CD4-positive, alpha-beta T cell (primary cell): ENCODE results near the gene MSMO1. TPM values are rescaled to one million over a fixed set of nuclear protein-coding genes. Genes with fewer than 3 reads are reported as not detected.
"Not testable (repeated sequence)": the region's sequence is repeated elsewhere in the genome, so short reads cannot be mapped to it uniquely, and the experiment has no call there.

ENCODE experiments used
- ATAC-seq: fragments of 200-7000 bp; cut with Tn5 transposase; one replicate; pipeline ENCODE4 v1.10.0; 2022; ENCODE audit warnings: mild to moderate bottlenecking; ENCODE audit not compliant: poor library complexity
- CTCF ChIA-PET: fragments of 350-600 bp; sonication (Branson Sonifier 250); formaldehyde crosslinking; loops from one replicate; lab custom pipeline; 2021; ENCODE audit warnings: antibody characterized with exemption, inconsistent platforms; lab: Charles Lee
- POLR2A ChIA-PET: fragments of 350-600 bp; sonication (Branson Sonifier 250); formaldehyde crosslinking; loops from one replicate; lab custom pipeline; 2021; ENCODE audit warnings: antibody characterized with exemption, inconsistent platforms; lab: Charles Lee
- DNase-seq, 14 experiments: peaks; one replicate each; pipeline ENCODE4 v3.0.0-alpha.2; 2013 to 2020; ENCODE audit warnings: mixed read lengths in 2 of 14
- H3K27ac ChIP-seq, 2 donors: one replicate each; pipeline versions ENCODE4 v1.5.1 to v1.7.0; 2013; ENCODE audit warnings: low read length in 2 of 2, low read depth in 1 of 2, mild to moderate bottlenecking in 1 of 2
- H3K27me3 ChIP-seq, 2 experiments: 1 replicate in 1 of 2; 2 replicates in 1 of 2; pipeline versions ENCODE4 v1.6.1 to v1.7.0; 2013; ENCODE audit warnings: low read length in 2 of 2, control low read depth in 1 of 2, mild to moderate bottlenecking in 1 of 2, moderate library complexity in 1 of 2; ENCODE audit not compliant: insufficient read depth in 2 of 2, control insufficient read depth in 1 of 2
- H3K36me3 ChIP-seq: one replicate; pipeline ENCODE4 v1.6.1; 2013; ENCODE audit warnings: low read length, control low read depth; ENCODE audit not compliant: insufficient read depth
- H3K4me1 ChIP-seq: one replicate; pipeline ENCODE4 v1.6.1; 2013; ENCODE audit warnings: low read length, control low read depth; ENCODE audit not compliant: insufficient read depth
- H3K4me3 ChIP-seq: one replicate; pipeline ENCODE4 v1.5.1; 2013; ENCODE audit warnings: mild to moderate bottlenecking, low read length, moderate library complexity
- H3K9me3 ChIP-seq, 2 experiments: 1 replicate in 1 of 2; 2 replicates in 1 of 2; pipeline versions ENCODE4 v1.6.1 to v1.7.0; 2013; ENCODE audit warnings: low read length in 2 of 2, mild to moderate bottlenecking in 2 of 2, control low read depth in 1 of 2, moderate library complexity in 1 of 2; ENCODE audit not compliant: control insufficient read depth in 1 of 2, insufficient read depth in 1 of 2
- H3K27ac Mint-ChIP-seq: one replicate; pipeline ENCODE4 v1.8.0; 2020; ENCODE audit warnings: mixed read lengths
- H3K27me3 Mint-ChIP-seq: one replicate; pipeline ENCODE4 v1.8.0; 2021; ENCODE audit warnings: mixed read lengths
- H3K36me3 Mint-ChIP-seq: one replicate; pipeline ENCODE4 v1.8.0; 2021; ENCODE audit warnings: low read depth, mixed read lengths
- H3K4me1 Mint-ChIP-seq: one replicate; pipeline ENCODE4 v1.8.0; 2021; ENCODE audit warnings: low read depth, mixed read lengths
- H3K4me3 Mint-ChIP-seq: one replicate; pipeline ENCODE4 v1.8.0; 2020; ENCODE audit warnings: mild to moderate bottlenecking, mixed read lengths
- H3K9me3 Mint-ChIP-seq: one replicate; pipeline ENCODE4 v1.8.0; 2020; ENCODE audit warnings: mixed read lengths
- CTCF ChIP-seq: fragments of 200-600 bp; IDR thresholded peaks from one replicate; pipeline ENCODE4 v1.8.0; 2022; ENCODE audit warnings: antibody characterized with exemption, mild to moderate bottlenecking
- intact Hi-C, 2 experiments: fragments of 100-400 bp; cut with DNase I in 1 of 2; cut with micrococcal nuclease in 1 of 2; formaldehyde crosslinking; loops; one replicate each; pipeline versions ENCODE4 v1.15.1 to v1.9.0; 2023 to 2025; cut with DNase I, micrococcal nuclease
- polyA plus RNA-seq, 2 donors: library from polyadenylated mRNA; unstranded; fragments of 120-200 nt; gene quantifications; one replicate each; pipeline ENCODE4 v1.2.1, GENCODE V29; 2013
- total RNA-seq, 174 experiments: library from RNA in 2 of 174; stranded (reverse) in 2 of 174; gene quantifications; one replicate each; pipeline ENCODE4 v1.2.3 and lab custom pipeline; 2021 to 2026

MSMO1 gene
- total RNA-seq = 10 to 100 TPM; 13.3 to 15.1 TPM
- 14.7 TPM for polyA plus RNA-seq (2013, experiment 1 of 2)
- 15.0 TPM for polyA plus RNA-seq (2013, experiment 2 of 2)
- 15.1 to 135 (median 39.9) reads per million in 172 experiments for total RNA-seq (lab: John Stamatoyannopoulos, UW)

GRCh38 chr4:165327211-165328100 lies at the start of gene MSMO1:
TSS of gene MSMO1 (plus strand) at chr4:165327669. CDS start at chr4:165333371, 5,702 bp downstream.
- ATAC-seq (peak; percentile 95), DNase-seq (peak; percentile 94 to 99 (median 97))
- intact Hi-C loops = loop anchor here (2.0 to 10.0 kb wide), 5 partner anchors 70 to 1833 kb away; partner anchors contain the start of genes TMA16 (in 1 of the 2) and TMEM192 (in 1 of the 2)
- CTCF ChIA-PET = no interaction called here
- no peak within 1 kb of the TSS for H3K4me3 Mint-ChIP-seq
- Histone ChIP-seq H3K27me3 (no peaks in the 10 kb centered on the region), H3K9me3 (no peaks in the 10 kb centered on the region), H3K4me1 (peaks cover 33% of the 10 kb centered on the region), H3K36me3 (no peaks in the 10 kb centered on the region), H3K4me3 (peak within 1 kb of the TSS; percentile 95), H3K27ac (peak within 1 kb of the TSS; percentile 70 to 79)
- POLR2A ChIA-PET = interaction anchor here (0.6 to 2.3 kb wide), 14 partner anchors 11 to 215 kb away, joined by 3 to 25 read pairs (median 6); partner anchors contain the start of genes KLHL2 and TMEM192
- peaks cover 23% of the 10 kb centered on the region for H3K36me3 Mint-ChIP-seq
- H3K9me3 Mint-ChIP-seq = no peaks in the 10 kb centered on the region
- H3K4me1 Mint-ChIP-seq = peaks cover 23% of the 10 kb centered on the region
- no peak for TF ChIP-seq CTCF
- H3K27me3 Mint-ChIP-seq = no peaks in the 10 kb centered on the region
- H3K27ac Mint-ChIP-seq = no peak within 1 kb of the TSS

GRCh38 chr4:165279531-165279930 lies 47.9 kb upstream of the MSMO1 start:
- H3K36me3 ChIP-seq, H3K27me3 Mint-ChIP-seq, H3K9me3 Mint-ChIP-seq, ATAC-seq, H3K27ac Mint-ChIP-seq, H3K4me3 ChIP-seq, H3K27me3 ChIP-seq, H3K9me3 ChIP-seq, intact Hi-C loops, H3K4me3 Mint-ChIP-seq, H3K4me1 ChIP-seq, CTCF ChIA-PET, DNase-seq, H3K4me1 Mint-ChIP-seq, POLR2A ChIA-PET, H3K27ac ChIP-seq: not testable (repeated sequence)
- peaks cover 58% of the 10 kb centered on the region for H3K36me3 Mint-ChIP-seq

- ATAC-seq, CTCF ChIA-PET, POLR2A ChIA-PET, H3K27ac Mint-ChIP-seq, H3K9me3 Mint-ChIP-seq, H3K4me1 ChIP-seq, H3K4me3 ChIP-seq, H3K27me3 ChIP-seq, H3K27me3 Mint-ChIP-seq, H3K4me3 Mint-ChIP-seq, intact Hi-C loops, H3K36me3 ChIP-seq, H3K27ac ChIP-seq, H3K9me3 ChIP-seq, DNase-seq: not testable (repeated sequence)
- H3K4me1 Mint-ChIP-seq = peaks cover 40% of the 10 kb centered on the region
- H3K36me3 Mint-ChIP-seq = peaks cover 32% of the 10 kb centered on the region
Observed at GRCh38 chr4:165284697-165285096, 42.8 kb upstream of the MSMO1 start.

- DNase-seq = peak in 2 of 14 experiments; percentile 13 to 22
- POLR2A ChIA-PET, intact Hi-C loops, H3K9me3 Mint-ChIP-seq, H3K36me3 ChIP-seq, CTCF ChIA-PET, H3K27me3 ChIP-seq, H3K4me3 ChIP-seq, H3K4me1 ChIP-seq, H3K27me3 Mint-ChIP-seq, H3K9me3 ChIP-seq, ATAC-seq: not testable (repeated sequence)
- H3K27ac Mint-ChIP-seq = peak overlapping the region; percentile 77
- H3K36me3 Mint-ChIP-seq = peaks cover 19% of the 10 kb centered on the region
- peak overlapping the region in 1 of 2 donors; percentile 21 for H3K27ac ChIP-seq
- H3K4me1 Mint-ChIP-seq = peaks cover 40% of the 10 kb centered on the region
- peak overlapping the region; percentile 50 for H3K4me3 Mint-ChIP-seq
Observed at GRCh38 chr4:165286619-165287340, 40.7 kb upstream of the MSMO1 start.
